Gastrocnemius medialis (tissue), 4 donors: Measurements from ENCODE around the gene SCTR.

Source experiments
- POLR2A ChIP-seq, 2 donors: fragments of 450-650 bp; IDR thresholded peaks; one replicate each; pipeline ENCODE4 v1.6.1; 2017; ENCODE audit warnings: antibody characterized with exemption in 2 of 2, mild to moderate bottlenecking in 2 of 2, moderate library complexity in 2 of 2
- TF ChIP-seq, protein P1 (sequence below), 5 experiments: fragments of 450-650 bp in 3 of 5; fragments of 200-600 bp in 2 of 5; sonication (generic) in 2 of 5; IDR thresholded peaks in 4 of 5; conservative IDR thresholded peaks in 1 of 5; 1 replicate in 4 of 5; 2 replicates in 1 of 5; pipeline ENCODE4 v1.5.1; 2016 to 2019; ENCODE audit warnings: antibody characterized with exemption in 5 of 5, mild to moderate bottlenecking in 3 of 5, moderate library complexity in 3 of 5

DNA sequence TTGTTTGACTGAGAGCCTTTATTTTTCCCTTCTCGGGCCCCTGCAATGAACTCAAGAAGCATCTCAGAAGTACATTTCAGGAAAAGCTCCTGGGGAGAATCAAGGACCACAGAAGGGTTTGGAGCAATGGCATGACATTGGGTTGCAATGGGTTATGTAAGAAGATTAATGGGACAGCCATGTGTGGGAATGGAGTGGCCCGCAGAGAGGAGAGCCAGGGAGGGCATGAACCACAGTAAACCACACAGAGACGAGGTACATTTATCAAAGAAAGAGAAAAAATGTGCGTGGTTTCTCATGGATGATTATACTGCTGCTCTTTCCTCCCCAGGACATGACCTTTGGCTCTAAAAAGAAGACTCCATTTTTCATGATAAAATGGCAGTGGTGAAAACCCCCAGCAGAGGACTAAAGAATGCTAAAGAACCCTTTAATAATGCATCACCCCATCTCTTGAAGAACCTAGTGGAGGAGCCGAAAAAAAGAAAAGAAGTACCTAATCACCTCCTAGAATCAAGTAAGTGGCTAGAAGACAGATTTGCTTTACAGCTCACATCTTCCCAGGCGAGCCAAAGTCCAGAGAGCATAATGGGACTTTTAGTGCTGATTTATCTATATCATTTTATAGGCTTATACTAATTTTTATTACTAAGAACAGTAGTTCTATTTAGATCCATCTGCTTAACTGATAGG, 21.6 kb upstream of the SCTR start:
- TF ChIP-seq, protein P1, sequence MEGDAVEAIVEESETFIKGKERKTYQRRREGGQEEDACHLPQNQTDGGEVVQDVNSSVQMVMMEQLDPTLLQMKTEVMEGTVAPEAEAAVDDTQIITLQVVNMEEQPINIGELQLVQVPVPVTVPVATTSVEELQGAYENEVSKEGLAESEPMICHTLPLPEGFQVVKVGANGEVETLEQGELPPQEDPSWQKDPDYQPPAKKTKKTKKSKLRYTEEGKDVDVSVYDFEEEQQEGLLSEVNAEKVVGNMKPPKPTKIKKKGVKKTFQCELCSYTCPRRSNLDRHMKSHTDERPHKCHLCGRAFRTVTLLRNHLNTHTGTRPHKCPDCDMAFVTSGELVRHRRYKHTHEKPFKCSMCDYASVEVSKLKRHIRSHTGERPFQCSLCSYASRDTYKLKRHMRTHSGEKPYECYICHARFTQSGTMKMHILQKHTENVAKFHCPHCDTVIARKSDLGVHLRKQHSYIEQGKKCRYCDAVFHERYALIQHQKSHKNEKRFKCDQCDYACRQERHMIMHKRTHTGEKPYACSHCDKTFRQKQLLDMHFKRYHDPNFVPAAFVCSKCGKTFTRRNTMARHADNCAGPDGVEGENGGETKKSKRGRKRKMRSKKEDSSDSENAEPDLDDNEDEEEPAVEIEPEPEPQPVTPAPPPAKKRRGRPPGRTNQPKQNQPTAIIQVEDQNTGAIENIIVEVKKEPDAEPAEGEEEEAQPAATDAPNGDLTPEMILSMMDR (IDR thresholded peaks at IDR 0.05 in 4 of 5, conservative IDR thresholded peaks at IDR 0.05 in 1 of 5): no peak
- TF ChIP-seq POLR2A (IDR thresholded peaks at IDR 0.05): no peak
